Measurements from ENCODE around the gene CGN.
A peak's percentile ranks its signal among the peaks of the same experiment; 100 is the strongest.

The CGN gene

DNA sequence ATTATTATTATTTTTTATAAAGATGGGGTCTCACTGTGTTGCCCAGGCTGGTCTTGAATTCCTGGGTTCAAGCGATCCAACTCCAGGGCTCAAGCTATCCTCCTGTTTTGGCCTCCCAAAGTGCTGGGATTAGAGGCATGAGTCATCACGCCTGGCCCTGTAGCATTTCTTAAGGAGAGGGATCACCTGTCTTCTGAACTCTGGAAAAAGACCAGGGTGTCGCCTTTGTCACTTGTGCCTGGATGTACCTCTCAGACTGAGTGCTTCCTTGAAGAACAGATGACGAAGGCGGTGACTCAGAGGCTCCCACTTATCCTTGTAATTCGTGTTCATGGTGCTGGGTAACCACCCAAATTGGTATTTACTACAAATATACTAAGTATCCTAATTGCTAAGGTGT lies 2.4 kb upstream of the CGN start:
- Mint-ChIP-seq H3K4me1 (peaks cover 6% of the 10 kb centered on the region), H3K36me3 (no peaks in the 10 kb centered on the region), H3K9me3 (no peaks in the 10 kb centered on the region), H3K4me3 (no peak overlapping the region), H3K27me3 (no peaks in the 10 kb centered on the region), H3K27ac (no peak overlapping the region)
- no peak for DNase-seq (ENCODE audit: low spot score in 2 of 2)
- ATAC-seq (ENCODE audit: low read depth): no peak

GRCh38 chr1:151509350-151510019 lies 1.7 kb upstream of the CGN start:
- ATAC-seq (ENCODE audit: low read depth) (no peak), DNase-seq (ENCODE audit: low spot score in 2 of 2) (no peak)
- Mint-ChIP-seq H3K27me3 (no peaks in the 10 kb centered on the region), H3K36me3 (no peaks in the 10 kb centered on the region), H3K4me3 (no peak overlapping the region), H3K9me3 (no peaks in the 10 kb centered on the region), H3K27ac (no peak overlapping the region), H3K4me1 (peaks cover 6% of the 10 kb centered on the region)

GRCh38 chr1:151510020-151510405 lies 1.2 kb upstream of the CGN start:
- Mint-ChIP-seq H3K27ac (no peak overlapping the region), H3K27me3 (no peaks in the 10 kb centered on the region), H3K4me1 (peaks cover 6% of the 10 kb centered on the region), H3K4me3 (peak overlapping the region; percentile 92), H3K36me3 (no peaks in the 10 kb centered on the region), H3K9me3 (no peaks in the 10 kb centered on the region)
- ATAC-seq (ENCODE audit: low read depth): no peak
- no peak for DNase-seq (ENCODE audit: low spot score in 2 of 2)

GRCh38 chr1:151510614-151510956 lies 602 bp upstream of the CGN start:
- H3K9me3 Mint-ChIP-seq: no peaks in the 10 kb centered on the region
- peak overlapping the region; percentile 92 for H3K4me3 Mint-ChIP-seq
- H3K4me1 Mint-ChIP-seq: peaks cover 6% of the 10 kb centered on the region
- DNase-seq (ENCODE audit: low spot score in 2 of 2) (no peak), ATAC-seq (ENCODE audit: low read depth) (no peak)
- no peaks in the 10 kb centered on the region for H3K27me3 Mint-ChIP-seq
- no peak overlapping the region for H3K27ac Mint-ChIP-seq
- H3K36me3 Mint-ChIP-seq: no peaks in the 10 kb centered on the region

DNA sequence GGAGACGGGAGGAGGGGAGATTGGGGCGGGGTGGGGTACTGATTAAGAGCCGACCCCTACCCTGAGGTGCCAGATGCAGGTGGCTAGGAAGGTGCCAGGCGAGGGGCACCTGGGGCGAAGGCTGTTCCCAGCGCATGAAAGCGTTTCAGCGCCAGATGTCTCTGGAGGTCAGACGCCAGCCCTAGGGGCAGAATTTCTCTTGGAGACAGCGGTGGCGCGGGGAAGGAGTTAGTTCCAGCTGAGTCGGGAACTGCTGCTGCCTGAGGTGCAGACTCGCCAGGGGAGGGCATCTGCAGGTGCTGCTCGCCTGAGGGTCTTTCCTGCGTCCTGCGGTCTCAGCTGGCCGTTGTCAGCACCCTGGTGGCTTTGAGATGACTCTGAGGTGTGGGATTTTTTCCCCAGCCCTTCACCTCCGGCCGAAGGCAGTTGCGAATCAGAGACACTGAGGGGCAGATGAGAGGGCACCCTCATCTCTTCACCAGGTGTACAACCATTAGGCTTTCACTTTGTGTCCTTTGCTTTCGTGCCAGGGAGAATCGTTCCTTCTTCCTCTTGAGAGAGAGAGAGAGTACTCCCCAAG lies 539 bp downstream of the CGN start:
- Mint-ChIP-seq H3K27ac (no peak overlapping the region), H3K27me3 (no peaks in the 10 kb centered on the region), H3K36me3 (no peaks in the 10 kb centered on the region), H3K4me3 (peak overlapping the region; percentile 92), H3K9me3 (no peaks in the 10 kb centered on the region), H3K4me1 (peaks cover 6% of the 10 kb centered on the region)
- ATAC-seq (ENCODE audit: low read depth) (peak; percentile 23), DNase-seq (ENCODE audit: low spot score in 2 of 2) (peak in 1 of 2 donors; percentile 23)

GRCh38 chr1:151512326-151512725 lies 1.1 kb downstream of the CGN start:
- DNase-seq (ENCODE audit: low spot score in 2 of 2): no peak
- H3K4me3 Mint-ChIP-seq: peak overlapping the region; percentile 25
- ATAC-seq (ENCODE audit: low read depth): no peak
- H3K36me3 Mint-ChIP-seq: no peaks in the 10 kb centered on the region
- no peaks in the 10 kb centered on the region for H3K27me3 Mint-ChIP-seq
- H3K4me1 Mint-ChIP-seq: peaks cover 6% of the 10 kb centered on the region
- no peak overlapping the region for H3K27ac Mint-ChIP-seq
- no peaks in the 10 kb centered on the region for H3K9me3 Mint-ChIP-seq

- DNase-seq (ENCODE audit: low spot score in 2 of 2) (no peak), ATAC-seq (ENCODE audit: low read depth) (no peak)
- peaks cover 6% of the 10 kb centered on the region for H3K4me1 Mint-ChIP-seq
- no peak overlapping the region for H3K4me3 Mint-ChIP-seq
- no peaks in the 10 kb centered on the region for H3K9me3 Mint-ChIP-seq
- H3K27me3 Mint-ChIP-seq: no peaks in the 10 kb centered on the region
- H3K27ac Mint-ChIP-seq: no peak overlapping the region
- no peaks in the 10 kb centered on the region for H3K36me3 Mint-ChIP-seq
Observed at GRCh38 chr1:151512801-151513625, 1.8 kb downstream of the CGN start.

GRCh38 chr1:151513626-151514121 lies 2.5 kb downstream of the CGN start:
- peaks cover 2% of the 10 kb centered on the region for H3K27me3 Mint-ChIP-seq
- H3K9me3 Mint-ChIP-seq: no peaks in the 10 kb centered on the region
- H3K36me3 Mint-ChIP-seq: no peaks in the 10 kb centered on the region
- no peak for DNase-seq (ENCODE audit: low spot score in 2 of 2)
- no peak overlapping the region for H3K4me3 Mint-ChIP-seq
- H3K27ac Mint-ChIP-seq: no peak overlapping the region
- H3K4me1 Mint-ChIP-seq: peaks cover 6% of the 10 kb centered on the region
- no peak for ATAC-seq (ENCODE audit: low read depth)

DNA sequence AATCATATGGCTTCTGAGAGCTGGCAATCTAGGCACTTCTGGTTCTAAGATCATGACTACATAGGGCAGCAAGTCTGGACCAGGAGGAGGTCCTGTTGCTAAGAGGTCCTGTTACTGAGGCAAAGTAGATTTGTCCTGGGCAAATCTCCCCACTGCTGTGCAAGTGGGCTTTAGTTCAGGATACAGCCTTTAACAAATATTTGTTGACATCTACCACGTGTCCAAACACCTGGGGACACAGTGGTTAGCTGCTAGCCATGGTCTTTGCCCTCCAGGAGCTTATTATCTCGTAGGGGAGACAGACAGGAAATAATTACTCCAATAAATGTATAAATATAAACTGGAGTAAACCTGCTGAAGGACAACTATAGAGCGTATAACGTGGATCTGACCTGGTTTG lies 3.2 kb downstream of the CGN start:
- Mint-ChIP-seq H3K27me3 (peaks cover 2% of the 10 kb centered on the region), H3K9me3 (no peaks in the 10 kb centered on the region), H3K4me1 (peaks cover 6% of the 10 kb centered on the region), H3K36me3 (no peaks in the 10 kb centered on the region), H3K4me3 (no peak overlapping the region), H3K27ac (no peak overlapping the region)
- ATAC-seq (ENCODE audit: low read depth) (no peak), DNase-seq (ENCODE audit: low spot score in 2 of 2) (no peak)

- no peak overlapping the region for H3K27ac Mint-ChIP-seq
- H3K4me3 Mint-ChIP-seq: no peak overlapping the region
- H3K4me1 Mint-ChIP-seq: peaks cover 6% of the 10 kb centered on the region
- ATAC-seq (ENCODE audit: low read depth): no peak
- DNase-seq (ENCODE audit: low spot score in 2 of 2): no peak
- H3K36me3 Mint-ChIP-seq: no peaks in the 10 kb centered on the region
- H3K9me3 Mint-ChIP-seq: no peaks in the 10 kb centered on the region
- peaks cover 2% of the 10 kb centered on the region for H3K27me3 Mint-ChIP-seq
Observed at GRCh38 chr1:151515265-151515664, 4.1 kb downstream of the CGN start.

GRCh38 chr1:151516031-151516511 lies 4.9 kb downstream of the CGN start:
- Mint-ChIP-seq H3K27me3 (peaks cover 2% of the 10 kb centered on the region), H3K36me3 (no peaks in the 10 kb centered on the region), H3K27ac (no peak overlapping the region), H3K9me3 (no peaks in the 10 kb centered on the region), H3K4me1 (peaks cover 6% of the 10 kb centered on the region), H3K4me3 (no peak overlapping the region)
- ATAC-seq (ENCODE audit: low read depth) (no peak), DNase-seq (ENCODE audit: low spot score in 2 of 2) (no peak)

- Mint-ChIP-seq H3K36me3 (no peaks in the 10 kb centered on the region), H3K27ac (no peak overlapping the region), H3K4me3 (no peak overlapping the region), H3K9me3 (no peaks in the 10 kb centered on the region), H3K27me3 (peaks cover 2% of the 10 kb centered on the region), H3K4me1 (peaks cover 3% of the 10 kb centered on the region)
- ATAC-seq (ENCODE audit: low read depth) (no peak), DNase-seq (ENCODE audit: low spot score in 2 of 2) (no peak)
Observed at GRCh38 chr1:151518431-151518830, 7.2 kb downstream of the CGN start.

- Mint-ChIP-seq H3K4me1 (no peaks in the 10 kb centered on the region), H3K27ac (no peak overlapping the region), H3K9me3 (no peaks in the 10 kb centered on the region), H3K27me3 (peaks cover 3% of the 10 kb centered on the region), H3K36me3 (no peaks in the 10 kb centered on the region), H3K4me3 (no peak overlapping the region)
- no peak for DNase-seq (ENCODE audit: low spot score in 2 of 2)
- no peak for ATAC-seq (ENCODE audit: low read depth)
Observed at GRCh38 chr1:151518936-151519335, 7.7 kb downstream of the CGN start.

- H3K4me3 Mint-ChIP-seq: no peak overlapping the region
- DNase-seq (ENCODE audit: low spot score in 2 of 2) (no peak), ATAC-seq (ENCODE audit: low read depth) (no peak)
- H3K27ac Mint-ChIP-seq: no peak overlapping the region
- H3K27me3 Mint-ChIP-seq: peaks cover 3% of the 10 kb centered on the region
- H3K36me3 Mint-ChIP-seq: no peaks in the 10 kb centered on the region
- H3K9me3 Mint-ChIP-seq: no peaks in the 10 kb centered on the region
- no peaks in the 10 kb centered on the region for H3K4me1 Mint-ChIP-seq
Observed at GRCh38 chr1:151519667-151520066, 8.5 kb downstream of the CGN start.

Data from memory B cell (primary cell).